Smooth muscle cell (in vitro differentiated cells): ENCODE measurements around the gene GLTP. TPM values are rescaled to one million over a fixed set of nuclear protein-coding genes. Genes with fewer than 3 reads are reported as not detected.

Experiments
- DNase-seq: peaks from one replicate; lab custom pipeline; 2025; ENCODE audit not compliant: unreplicated experiment; lab: John Stamatoyannopoulos, UW
- H2AFZ ChIP-seq: fragments of 200-600 bp; sonication (generic); 2 replicates; pipeline ENCODE4 v1.6.0; 2016; ENCODE audit warnings: antibody characterized with exemption, low read depth, mild to moderate bottlenecking
- H3F3A ChIP-seq: fragments of 200-600 bp; sonication (generic); 2 replicates; pipeline ENCODE4 v1.6.0; 2017; ENCODE audit warnings: antibody characterized with exemption, low read depth
- H3K27ac ChIP-seq: fragments of 200-600 bp; sonication (generic); 2 replicates; pipeline ENCODE4 v1.5.1; 2016; ENCODE audit warnings: low read depth, mild to moderate bottlenecking
- H3K27me3 ChIP-seq: fragments of 200-600 bp; sonication (generic); 2 replicates; pipeline ENCODE4 v1.6.1; 2016; ENCODE audit warnings: low read depth, mild to moderate bottlenecking
- H3K36me3 ChIP-seq: fragments of 200-600 bp; sonication (generic); 2 replicates; pipeline ENCODE4 v1.5.1; 2016; ENCODE audit warnings: low read depth
- H3K4me1 ChIP-seq: fragments of 200-600 bp; sonication (generic); 2 replicates; pipeline ENCODE4 v1.5.1; 2016; ENCODE audit warnings: low read depth
- H3K4me2 ChIP-seq: fragments of 200-600 bp; sonication (generic); 2 replicates; pipeline ENCODE4 v1.6.0; 2016; ENCODE audit warnings: mild to moderate bottlenecking
- H3K4me3 ChIP-seq: fragments of 200-600 bp; sonication (generic); 2 replicates; pipeline ENCODE4 v1.5.1; 2016; ENCODE audit warnings: mild to moderate bottlenecking
- H3K79me2 ChIP-seq: fragments of 200-600 bp; sonication (generic); 2 replicates; pipeline ENCODE4 v1.6.0; 2016; ENCODE audit warnings: low read depth, mild to moderate bottlenecking
- H3K9ac ChIP-seq: fragments of 200-600 bp; sonication (generic); 2 replicates; pipeline ENCODE4 v1.6.0; 2016; ENCODE audit warnings: low read depth
- H3K9me3 ChIP-seq: fragments of 200-600 bp; sonication (generic); replicated peaks from 2 replicates; pipeline ENCODE4 v1.5.1; 2016; ENCODE audit warnings: low read depth
- H4K20me1 ChIP-seq: fragments of 200-600 bp; sonication (generic); 2 replicates; pipeline ENCODE4 v1.6.0; 2016; ENCODE audit warnings: low read depth
- WGBS: methylation state at CpG from one replicate; pipeline ENCODE4 v1.1.7; 2016; ENCODE audit warnings: low lambda C conversion rate; 5-methylcytosine and 5-hydroxymethylcytosine counted together
- polyA plus RNA-seq: library from polyadenylated mRNA; unstranded; fragments of >200 nt; fragmentation: Nextera tagmentation; extraction: Ambion mirVana; gene quantifications from 2 replicates; pipeline ENCODE4 v1.2.1, GENCODE V29; 2016
- total RNA-seq: library from RNA; depleted of rRNA; stranded (reverse); fragments of >200 nt; gene quantifications from 2 replicates; pipeline ENCODE4 v1.2.3, GENCODE V29; 2014
- TF ChIP-seq, protein P1 (sequence below): fragments of 200-600 bp; sonication (generic); IDR thresholded peaks from 2 replicates; pipeline ENCODE4 v1.5.1; 2017; ENCODE audit warnings: borderline replicate concordance, mild to moderate bottlenecking, antibody characterized with exemption; ENCODE audit not compliant: insufficient read depth, poor library complexity, severe bottlenecking

The GLTP gene
- total and polyA plus RNA-seq, 2 experiments from 2014 or later, result 43.4 to 46.9 TPM

DNA sequence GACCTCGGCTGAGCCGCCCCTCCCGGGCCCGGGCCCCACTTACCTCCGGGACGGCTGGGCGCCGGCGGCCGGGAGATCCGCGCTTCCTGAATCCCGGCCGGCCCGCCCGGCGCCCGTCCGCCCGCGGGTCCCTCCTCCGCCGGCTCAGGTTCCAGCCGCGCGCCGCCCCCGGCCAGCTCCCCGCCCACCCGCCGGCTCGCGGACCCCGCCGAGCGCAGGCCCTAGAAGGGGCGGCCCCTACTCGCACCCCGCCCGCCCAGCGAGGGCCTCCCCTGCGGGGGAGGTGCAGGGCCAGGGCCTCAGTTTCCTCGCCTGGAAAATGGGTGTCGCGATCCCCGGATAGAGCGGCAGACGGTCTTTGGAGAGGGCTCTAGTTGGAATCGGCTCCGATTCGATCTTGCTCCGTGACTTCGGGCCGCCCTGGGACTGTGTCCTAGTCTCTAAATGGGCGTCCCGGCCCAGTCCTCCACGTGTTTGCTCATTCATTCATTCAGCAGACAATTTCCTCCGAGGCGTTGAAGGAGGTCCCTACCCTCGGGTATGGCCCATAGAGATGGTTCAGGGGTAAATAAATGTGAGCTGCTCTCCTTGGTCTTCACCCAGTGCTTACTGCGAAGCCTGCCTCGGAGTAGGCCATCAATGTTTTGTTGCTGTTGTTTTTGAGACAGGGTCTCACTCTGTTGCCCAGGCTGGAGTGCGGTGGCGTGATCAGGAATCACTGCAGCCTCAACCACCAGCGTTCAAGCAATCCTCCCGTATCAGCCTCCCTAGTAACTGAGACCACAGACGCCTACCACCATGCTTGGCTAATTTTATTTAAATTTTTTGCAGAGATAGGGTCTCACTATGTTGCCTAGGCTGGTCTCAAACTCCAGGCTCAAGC is 46.8 kb downstream of the GLTP start, which contains the start of gene TRPV4:
Gene TRPV4 (minus strand): TSS at position 92 of the 883 bp plus-strand sequence. CDS start 18,602 bp downstream, outside the sequence.
- peak within 1 kb of the TSS; percentile 89 for H3K4me2 ChIP-seq
- H3K9ac ChIP-seq, result peak within 1 kb of the TSS; percentile 64
- H4K20me1 ChIP-seq, result no peaks in the 10 kb centered on the region
- H3F3A ChIP-seq, result no peaks in the 10 kb centered on the region
- no peaks in the 10 kb centered on the region for H3K9me3 ChIP-seq
- H3K27me3 ChIP-seq, result no peaks in the 10 kb centered on the region
- TF ChIP-seq, protein P1, sequence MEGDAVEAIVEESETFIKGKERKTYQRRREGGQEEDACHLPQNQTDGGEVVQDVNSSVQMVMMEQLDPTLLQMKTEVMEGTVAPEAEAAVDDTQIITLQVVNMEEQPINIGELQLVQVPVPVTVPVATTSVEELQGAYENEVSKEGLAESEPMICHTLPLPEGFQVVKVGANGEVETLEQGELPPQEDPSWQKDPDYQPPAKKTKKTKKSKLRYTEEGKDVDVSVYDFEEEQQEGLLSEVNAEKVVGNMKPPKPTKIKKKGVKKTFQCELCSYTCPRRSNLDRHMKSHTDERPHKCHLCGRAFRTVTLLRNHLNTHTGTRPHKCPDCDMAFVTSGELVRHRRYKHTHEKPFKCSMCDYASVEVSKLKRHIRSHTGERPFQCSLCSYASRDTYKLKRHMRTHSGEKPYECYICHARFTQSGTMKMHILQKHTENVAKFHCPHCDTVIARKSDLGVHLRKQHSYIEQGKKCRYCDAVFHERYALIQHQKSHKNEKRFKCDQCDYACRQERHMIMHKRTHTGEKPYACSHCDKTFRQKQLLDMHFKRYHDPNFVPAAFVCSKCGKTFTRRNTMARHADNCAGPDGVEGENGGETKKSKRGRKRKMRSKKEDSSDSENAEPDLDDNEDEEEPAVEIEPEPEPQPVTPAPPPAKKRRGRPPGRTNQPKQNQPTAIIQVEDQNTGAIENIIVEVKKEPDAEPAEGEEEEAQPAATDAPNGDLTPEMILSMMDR, result no peak
- DNase-seq, result no peak
- H3K4me3 ChIP-seq, result peak within 1 kb of the TSS; percentile 54
- H3K4me1 ChIP-seq, result no peaks in the 10 kb centered on the region
- H2AFZ ChIP-seq, result peak within 1 kb of the TSS; percentile 69
- 54% methylated on average over 28 of the region's 67 CpGs for WGBS
- no peaks in the 10 kb centered on the region for H3K36me3 ChIP-seq
- no peak within 1 kb of the TSS for H3K27ac ChIP-seq
- H3K79me2 ChIP-seq, result no peaks in the 10 kb centered on the region

DNA sequence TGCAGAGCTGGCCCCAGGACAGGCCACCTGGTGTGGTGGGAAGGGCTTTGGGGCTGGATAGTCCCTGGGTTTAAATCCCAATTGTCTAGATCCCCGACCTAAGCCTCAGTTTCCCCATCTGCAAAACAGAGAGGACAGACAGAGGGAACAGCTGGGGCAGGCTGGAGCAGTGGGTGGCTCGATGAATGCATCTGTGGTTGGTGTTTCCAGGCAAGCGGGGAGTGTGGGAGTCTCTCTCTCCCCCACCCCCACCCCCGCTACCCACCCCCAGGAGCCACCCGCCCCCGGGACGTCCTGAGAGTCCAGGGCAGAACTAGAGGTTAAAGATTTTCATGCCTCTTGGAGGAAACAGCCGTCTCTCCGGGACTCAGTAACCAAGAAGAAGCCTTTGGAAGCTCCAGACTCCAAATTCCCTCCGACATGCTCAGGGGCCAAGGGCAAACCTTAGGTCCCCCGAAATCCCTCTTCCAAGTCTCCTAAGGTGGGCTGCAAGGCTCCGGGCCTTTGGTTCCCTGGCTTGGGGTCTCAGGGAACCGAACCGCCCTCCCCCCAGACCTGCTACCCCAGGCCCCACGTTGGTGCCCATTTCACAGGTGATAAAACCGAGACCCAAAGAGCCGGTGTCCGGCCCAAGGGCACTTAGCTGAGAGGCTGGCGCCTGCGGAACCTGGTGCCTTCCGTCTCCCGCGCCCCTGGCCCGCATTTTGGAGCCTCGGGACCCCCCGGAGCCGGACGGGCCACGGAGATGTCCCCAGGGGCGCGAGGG is 47.6 kb downstream of the GLTP start:
- no peaks in the 10 kb centered on the region for H3K27me3 ChIP-seq
- H3F3A ChIP-seq, result no peaks in the 10 kb centered on the region
- peak overlapping the region; percentile 89 for H3K4me2 ChIP-seq
- H3K9me3 ChIP-seq, result no peaks in the 10 kb centered on the region
- WGBS, result 33% methylated on average over 26 of the region's 31 CpGs
- TF ChIP-seq, protein P1, result no peak
- peak overlapping the region; percentile 69 for H2AFZ ChIP-seq
- no peaks in the 10 kb centered on the region for H3K36me3 ChIP-seq
- peak overlapping the region; percentile 64 for H3K9ac ChIP-seq
- H3K27ac ChIP-seq, result no peak overlapping the region
- DNase-seq, result no peak
- peak overlapping the region; percentile 54 for H3K4me3 ChIP-seq
- H4K20me1 ChIP-seq, result no peaks in the 10 kb centered on the region
- H3K4me1 ChIP-seq, result no peaks in the 10 kb centered on the region
- H3K79me2 ChIP-seq, result no peaks in the 10 kb centered on the region

DNA sequence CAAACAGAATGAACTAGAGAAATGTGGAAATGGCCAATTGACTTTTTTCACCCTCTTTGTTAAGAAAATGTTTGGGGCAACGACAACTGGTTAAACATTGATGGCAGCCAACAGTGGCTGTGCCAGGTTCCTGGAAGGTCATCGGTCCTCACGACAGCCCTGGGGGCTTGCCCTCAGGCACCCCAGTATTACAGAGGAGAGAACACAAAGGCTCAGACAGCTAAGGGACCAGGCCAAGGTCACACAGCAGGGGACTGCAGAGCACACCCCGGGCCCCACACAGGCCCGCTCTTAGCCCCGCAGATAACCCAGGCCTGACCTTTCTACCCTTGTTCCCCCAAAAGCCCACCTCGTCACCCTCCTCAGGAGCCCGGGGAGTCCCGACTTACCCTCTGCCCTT is 48.4 kb downstream of the GLTP start:
- Histone ChIP-seq H3K4me2 (no peak overlapping the region), H3K79me2 (no peaks in the 10 kb centered on the region), H2AFZ (no peak overlapping the region), H3K4me1 (no peaks in the 10 kb centered on the region), H3K9ac (no peak overlapping the region), H3K9me3 (no peaks in the 10 kb centered on the region), H3K27me3 (no peaks in the 10 kb centered on the region), H3F3A (no peaks in the 10 kb centered on the region), H3K4me3 (no peak overlapping the region), H4K20me1 (no peaks in the 10 kb centered on the region), H3K27ac (no peak overlapping the region), H3K36me3 (no peaks in the 10 kb centered on the region)
- 95% methylated on average over 9 of the region's 9 CpGs for WGBS
- TF ChIP-seq, protein P1, result no peak
- no peak for DNase-seq
